ENCODE measurements around the gene MDP1.

Gene MDP1

DNA sequence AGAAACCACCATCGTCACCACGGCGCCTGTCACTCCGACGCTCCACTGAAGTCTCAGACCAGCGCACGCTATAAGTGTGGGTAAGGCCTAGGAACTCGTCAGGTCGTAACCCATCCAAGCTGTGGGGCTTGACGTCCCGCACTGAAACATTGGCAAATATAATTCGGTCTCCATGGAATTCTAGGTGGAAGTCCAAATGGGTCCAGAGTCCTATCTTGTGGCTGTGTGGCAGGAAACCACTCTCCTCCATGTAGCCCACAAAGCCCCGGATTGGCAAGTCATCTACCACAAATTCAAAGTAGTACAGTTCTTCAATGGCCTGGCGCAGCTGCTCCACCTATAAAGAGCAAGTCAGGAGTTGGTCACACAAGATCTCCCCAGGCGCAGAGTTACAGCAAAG, 22.9 kb downstream of the MDP1 start:
- no peaks in the 10 kb centered on the region for H3K36me3 ChIP-seq (replicated peaks; ENCODE audit: insufficient read depth, low read length)
- H3K4me2 ChIP-seq (ENCODE audit: low read depth, low read length), result no peak overlapping the region
- H3K9ac ChIP-seq (ENCODE audit: low read length), result no peak overlapping the region
- H3F3A ChIP-seq (ENCODE audit: insufficient read depth, low read length), result peaks cover 20% of the 10 kb centered on the region
- H3K4me1 ChIP-seq (ENCODE audit: low read length), result peaks cover 5% of the 10 kb centered on the region; the same call in 1 of the 2 replicates
- no peaks in the 10 kb centered on the region for H3K9me2 ChIP-seq (replicated peaks; ENCODE audit: insufficient read depth, low read length)
- TF ChIP-seq, protein P1, sequence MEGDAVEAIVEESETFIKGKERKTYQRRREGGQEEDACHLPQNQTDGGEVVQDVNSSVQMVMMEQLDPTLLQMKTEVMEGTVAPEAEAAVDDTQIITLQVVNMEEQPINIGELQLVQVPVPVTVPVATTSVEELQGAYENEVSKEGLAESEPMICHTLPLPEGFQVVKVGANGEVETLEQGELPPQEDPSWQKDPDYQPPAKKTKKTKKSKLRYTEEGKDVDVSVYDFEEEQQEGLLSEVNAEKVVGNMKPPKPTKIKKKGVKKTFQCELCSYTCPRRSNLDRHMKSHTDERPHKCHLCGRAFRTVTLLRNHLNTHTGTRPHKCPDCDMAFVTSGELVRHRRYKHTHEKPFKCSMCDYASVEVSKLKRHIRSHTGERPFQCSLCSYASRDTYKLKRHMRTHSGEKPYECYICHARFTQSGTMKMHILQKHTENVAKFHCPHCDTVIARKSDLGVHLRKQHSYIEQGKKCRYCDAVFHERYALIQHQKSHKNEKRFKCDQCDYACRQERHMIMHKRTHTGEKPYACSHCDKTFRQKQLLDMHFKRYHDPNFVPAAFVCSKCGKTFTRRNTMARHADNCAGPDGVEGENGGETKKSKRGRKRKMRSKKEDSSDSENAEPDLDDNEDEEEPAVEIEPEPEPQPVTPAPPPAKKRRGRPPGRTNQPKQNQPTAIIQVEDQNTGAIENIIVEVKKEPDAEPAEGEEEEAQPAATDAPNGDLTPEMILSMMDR (IDR thresholded peaks at IDR 0.05; ENCODE audit: low read length), result no peak
- no peak for TF ChIP-seq EZH2phosphoT487 (IDR thresholded peaks at IDR 0.05; ENCODE audit: low read length)
- DNase-seq, result no peak
- no peaks in the 10 kb centered on the region for H3K9me3 ChIP-seq (replicated peaks; ENCODE audit: insufficient read depth, low read length)
- H3K27ac ChIP-seq (ENCODE audit: low read length), result no peak overlapping the region
- no peaks in the 10 kb centered on the region for H4K20me1 ChIP-seq (ENCODE audit: insufficient read depth, low read length)
- no peak overlapping the region for H2AFZ ChIP-seq (ENCODE audit: low read length)
- no peaks in the 10 kb centered on the region for H3K27me3 ChIP-seq (replicated peaks; ENCODE audit: insufficient read depth, low read length)
- no peak overlapping the region for H3K4me3 ChIP-seq (ENCODE audit: low read length)
- H3K79me2 ChIP-seq (ENCODE audit: low read length), result peaks cover 23% of the 10 kb centered on the region

DNA sequence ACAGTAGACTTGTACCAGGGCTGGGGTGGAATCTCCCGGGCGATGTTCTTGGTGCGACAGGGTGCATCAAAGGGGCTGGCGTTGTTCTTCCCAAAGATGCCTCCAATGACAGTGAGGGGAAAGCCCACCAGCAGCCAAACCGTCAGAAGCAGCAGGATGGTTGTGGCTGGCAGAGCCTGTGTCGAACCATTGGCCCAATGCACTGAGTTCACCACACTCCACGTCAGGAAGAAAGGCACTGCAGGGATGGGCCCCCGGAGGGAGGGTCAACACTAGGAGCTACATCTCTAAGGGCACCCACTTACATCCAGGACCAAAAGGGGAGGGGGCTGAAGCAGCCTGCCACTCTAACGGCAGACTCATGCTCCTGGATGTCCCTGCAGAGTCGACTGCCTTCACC, 25.4 kb downstream of the MDP1 start:
- H3K36me3 ChIP-seq (replicated peaks; ENCODE audit: insufficient read depth, low read length), result no peaks in the 10 kb centered on the region
- H3K9me3 ChIP-seq (replicated peaks; ENCODE audit: insufficient read depth, low read length), result no peaks in the 10 kb centered on the region
- DNase-seq, result no peak
- no peak overlapping the region for H3K4me2 ChIP-seq (ENCODE audit: low read depth, low read length)
- no peak overlapping the region for H2AFZ ChIP-seq (ENCODE audit: low read length)
- H3K9me2 ChIP-seq (replicated peaks; ENCODE audit: insufficient read depth, low read length), result no peaks in the 10 kb centered on the region
- peaks cover 26% of the 10 kb centered on the region for H3K79me2 ChIP-seq (ENCODE audit: low read length)
- H3K27ac ChIP-seq (ENCODE audit: low read length), result no peak overlapping the region
- no peak overlapping the region for H3K9ac ChIP-seq (ENCODE audit: low read length)
- peaks cover 10% of the 10 kb centered on the region; the same call in 1 of the 2 replicates for H3K4me1 ChIP-seq (ENCODE audit: low read length)
- H3K4me3 ChIP-seq (ENCODE audit: low read length), result no peak overlapping the region
- H3K27me3 ChIP-seq (replicated peaks; ENCODE audit: insufficient read depth, low read length), result no peaks in the 10 kb centered on the region
- TF ChIP-seq, protein P1 (IDR thresholded peaks at IDR 0.05; ENCODE audit: low read length), result no peak
- TF ChIP-seq EZH2phosphoT487 (IDR thresholded peaks at IDR 0.05; ENCODE audit: low read length) (no peak), EZH2 (optimal IDR thresholded peaks at IDR 0.05; ENCODE audit: low read depth, low read length) (no peak)
- peaks cover 14% of the 10 kb centered on the region for H3F3A ChIP-seq (ENCODE audit: insufficient read depth, low read length)
- no peaks in the 10 kb centered on the region for H4K20me1 ChIP-seq (ENCODE audit: insufficient read depth, low read length)

DNA sequence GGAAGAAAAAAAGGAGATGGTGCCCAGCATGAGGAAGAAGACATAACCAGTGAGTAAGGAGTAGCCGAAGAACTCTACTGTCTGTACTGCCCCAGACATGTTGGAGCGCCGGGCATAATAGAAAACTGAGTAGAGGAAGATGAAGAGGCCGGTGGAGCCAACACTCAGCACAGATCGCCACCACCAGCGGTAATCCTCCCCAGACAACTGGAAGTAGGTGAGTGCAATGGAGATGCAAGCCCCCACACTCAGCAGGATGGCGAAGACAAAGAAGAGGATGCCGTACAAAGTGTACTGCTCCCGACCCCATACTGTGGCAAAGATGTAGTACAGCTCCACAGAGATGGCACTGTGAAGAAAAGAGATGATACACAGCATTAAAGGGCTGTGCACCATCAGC, 26.4 kb downstream of the MDP1 start:
- no peak for DNase-seq
- H3K4me3 ChIP-seq (ENCODE audit: low read length), result no peak overlapping the region
- peaks cover 18% of the 10 kb centered on the region for H3K79me2 ChIP-seq (ENCODE audit: low read length)
- H3K27ac ChIP-seq (ENCODE audit: low read length), result peak overlapping the region; percentile 21; the same call in 1 of the 2 replicates
- no peaks in the 10 kb centered on the region for H4K20me1 ChIP-seq (ENCODE audit: insufficient read depth, low read length)
- 0 out of 2 replicates have a peak overlapping the region, but pooled peaks have one; percentile 68 for H3K4me2 ChIP-seq (ENCODE audit: low read depth, low read length)
- no peaks in the 10 kb centered on the region for H3K27me3 ChIP-seq (replicated peaks; ENCODE audit: insufficient read depth, low read length)
- peaks cover 7% of the 10 kb centered on the region; the same call in 1 of the 2 replicates for H3K4me1 ChIP-seq (ENCODE audit: low read length)
- no peaks in the 10 kb centered on the region for H3K36me3 ChIP-seq (replicated peaks; ENCODE audit: insufficient read depth, low read length)
- no peaks in the 10 kb centered on the region for H3K9me3 ChIP-seq (replicated peaks; ENCODE audit: insufficient read depth, low read length)
- H3F3A ChIP-seq (ENCODE audit: insufficient read depth, low read length), result peaks cover 14% of the 10 kb centered on the region
- TF ChIP-seq, protein P1 (IDR thresholded peaks at IDR 0.05; ENCODE audit: low read length), result no peak
- TF ChIP-seq EZH2 (optimal IDR thresholded peaks at IDR 0.05; ENCODE audit: low read depth, low read length), result no peak
- no peak for TF ChIP-seq EZH2phosphoT487 (IDR thresholded peaks at IDR 0.05; ENCODE audit: low read length)
- H3K9ac ChIP-seq (ENCODE audit: low read length), result no peak overlapping the region; the same call in 1 of the 2 replicates
- H2AFZ ChIP-seq (ENCODE audit: low read length), result no peak overlapping the region
- H3K9me2 ChIP-seq (replicated peaks; ENCODE audit: insufficient read depth, low read length), result no peaks in the 10 kb centered on the region

Measured in MM.1S (cell line).